DMS114 treated with DMSO at 0.1 percent for 48 hours (cell line): Measurements from ENCODE around the gene SMU1.
"Not testable (repeated sequence)": the region's sequence is repeated elsewhere in the genome, so short reads cannot be mapped to it uniquely, and the experiment has no call there.

Experiments
- DNase-seq: peaks from one replicate; lab custom pipeline; 2025; ENCODE audit not compliant: unreplicated experiment; lab: John Stamatoyannopoulos, UW

Gene SMU1

GRCh38 chr9:33014665-33015014 lies 61.8 kb downstream of the SMU1 start:
- DNase-seq, result no peak

- no peak for DNase-seq
Observed at GRCh38 chr9:33013962-33014664, 62.4 kb downstream of the SMU1 start.

- DNase-seq, result no peak
Observed at GRCh38 chr9:33012328-33013069, 64.0 kb downstream of the SMU1 start.

- no peak for DNase-seq
Observed at GRCh38 chr9:33011831-33012230, 64.6 kb downstream of the SMU1 start.

- DNase-seq, result no peak
Observed at GRCh38 chr9:33007755-33008154, 68.7 kb downstream of the SMU1 start.

- DNase-seq, result not testable (repeated sequence)
Observed at GRCh38 chr9:33005335-33005734, 71.1 kb downstream of the SMU1 start.

- not testable (repeated sequence) for DNase-seq
Observed at GRCh38 chr9:33000682-33001055, 75.8 kb downstream of the SMU1 start.

GRCh38 chr9:32992595-32993238 lies 83.8 kb downstream of the SMU1 start:
- DNase-seq, result no peak

GRCh38 chr9:32991897-32992594 lies 84.4 kb downstream of the SMU1 start:
- DNase-seq, result no peak
